Transverse colon (tissue), 4 donors: ENCODE results near the gene CARMIL1. TPM values are rescaled to one million over a fixed set of nuclear protein-coding genes. Genes with fewer than 3 reads are reported as not detected.
A peak's percentile ranks its signal among the peaks of the same experiment; 100 is the strongest.

Experiments used
- DNase-seq: peaks from one replicate; pipeline ENCODE4 v3.0.0-alpha.2; 2019
- H3K27ac ChIP-seq, 4 donors: fragments of 200-600 bp; sonication (generic); 2 replicates each; pipeline ENCODE4 v1.5.1; 2016 to 2018; ENCODE audit warnings: inconsistent platforms in 4 of 4
- H3K27me3 ChIP-seq: fragments of 200-600 bp; sonication (generic); 2 replicates; pipeline ENCODE4 v1.5.1; 2017; ENCODE audit warnings: inconsistent platforms
- H3K36me3 ChIP-seq, 4 donors: fragments of 200-600 bp; sonication (generic); 2 replicates each; pipeline ENCODE4 v1.5.1; 2017 to 2019; ENCODE audit warnings: inconsistent platforms in 4 of 4
- H3K4me1 ChIP-seq, 4 donors: fragments of 200-600 bp; sonication (generic); 2 replicates each; pipeline ENCODE4 v1.5.1; 2017 to 2020; ENCODE audit warnings: inconsistent platforms in 4 of 4
- H3K4me3 ChIP-seq, 4 donors: fragments of 200-600 bp; sonication (generic); 1 replicate in 1 of 4; 2 replicates in 3 of 4; pipeline versions ENCODE4 v1.5.1 to v1.6.1; 2017 to 2019; ENCODE audit warnings: inconsistent platforms in 4 of 4
- H3K9me3 ChIP-seq, 2 donors: fragments of 200-600 bp; sonication (generic); 2 replicates each; pipeline ENCODE4 v1.5.1; 2017 to 2019; ENCODE audit warnings: inconsistent platforms in 2 of 2
- EP300 ChIP-seq: sonication (generic); formaldehyde crosslinking; IDR thresholded peaks from one replicate; pipeline ENCODE4 v1.6.1; 2017; ENCODE audit warnings: antibody characterized with exemption, low read depth
- POLR2A ChIP-seq: fragments of 450-650 bp; IDR thresholded peaks from one replicate; pipeline ENCODE4 v1.6.1; 2016; ENCODE audit warnings: antibody characterized with exemption, mild to moderate bottlenecking, moderate library complexity
- POLR2AphosphoS5 ChIP-seq, 3 donors: sonication (generic); formaldehyde crosslinking; IDR thresholded peaks; one replicate each; pipeline ENCODE4 v1.6.1; 2016; ENCODE audit warnings: antibody characterized with exemption in 3 of 3
- WGBS, 2 donors: methylation state at CpG; one replicate each; pipeline ENCODE4 v1.1.5; 2018; ENCODE audit warnings: low coverage in 1 of 2; 5-methylcytosine and 5-hydroxymethylcytosine counted together
- in situ Hi-C, 4 donors: fragments of 200-750 bp; cut with MboI; loops; one replicate each; pipeline versions ENCODE4 v1.15.0 to v1.15.1; 2017; ENCODE audit warnings: low sequenced_read_pairs in 3 of 4, low pct_ligation_motif_present in 1 of 4, low pct_unique_long_range_greater_than_20kb in 1 of 4
- intact Hi-C: fragments of 100-400 bp; cut with DNase I; formaldehyde crosslinking; loops from one replicate; pipeline ENCODE4 v1.15.1; 2023; ENCODE audit warnings: low total_unique reads
- total RNA-seq, 4 donors: library from RNA; depleted of rRNA; stranded (reverse); fragments of >200 nt; gene quantifications; one replicate each; pipeline ENCODE4 v1.1.0, GENCODE V29; 2016
- TF ChIP-seq, protein P1 (sequence below), 5 experiments: fragments of 200-600 bp in 3 of 5; fragments of 450-650 bp in 2 of 5; sonication (generic) in 3 of 5; IDR thresholded peaks; 1 replicate in 2 of 5; 2 replicates in 3 of 5; pipeline ENCODE4 v1.5.1; 2016 to 2017; ENCODE audit warnings: antibody characterized with exemption in 5 of 5, inconsistent platforms in 3 of 5, mild to moderate bottlenecking in 2 of 5, moderate library complexity in 1 of 5

CARMIL1 gene
- total RNA-seq, 4 donors from 2014 or later, result 25.1 to 93.5 (median 61.0) TPM

DNA sequence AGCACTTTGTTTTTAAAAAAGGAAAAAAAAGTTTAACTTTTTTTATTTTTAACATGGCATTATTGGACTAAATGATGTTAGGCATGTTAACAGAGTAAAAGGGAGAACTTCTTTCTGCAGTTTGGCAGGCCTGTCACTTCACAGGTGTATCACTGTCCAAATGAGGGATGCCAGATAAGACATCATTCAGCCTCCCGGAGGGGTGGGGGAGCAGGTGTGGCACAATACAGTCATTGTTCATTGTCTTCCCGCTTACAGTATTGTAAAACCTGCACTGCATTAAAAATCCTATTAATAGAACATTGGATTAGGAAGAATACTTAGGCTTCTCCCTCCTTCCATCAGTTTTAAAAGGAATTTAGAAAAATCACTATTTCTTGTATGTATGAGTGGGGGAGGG lies 80.7 kb downstream of the CARMIL1 start:
- Histone ChIP-seq H3K4me3 (no peak overlapping the region), H3K36me3 (no peaks in the 10 kb centered on the region), H3K9me3 (no peaks in the 10 kb centered on the region), H3K27ac (peak overlapping the region in 2 of 4 donors; percentile 34 to 36), H3K27me3 (no peaks in the 10 kb centered on the region), H3K4me1 (peaks cover 6 to 34% (median 18%) of the 10 kb centered on the region in 4 donors)
- DNase-seq, result peak; percentile 36
- TF ChIP-seq POLR2AphosphoS5 (IDR thresholded peaks at IDR 0.05), result no peak
- no peak for TF ChIP-seq EP300
- no peak for TF ChIP-seq POLR2A
- TF ChIP-seq, protein P1, sequence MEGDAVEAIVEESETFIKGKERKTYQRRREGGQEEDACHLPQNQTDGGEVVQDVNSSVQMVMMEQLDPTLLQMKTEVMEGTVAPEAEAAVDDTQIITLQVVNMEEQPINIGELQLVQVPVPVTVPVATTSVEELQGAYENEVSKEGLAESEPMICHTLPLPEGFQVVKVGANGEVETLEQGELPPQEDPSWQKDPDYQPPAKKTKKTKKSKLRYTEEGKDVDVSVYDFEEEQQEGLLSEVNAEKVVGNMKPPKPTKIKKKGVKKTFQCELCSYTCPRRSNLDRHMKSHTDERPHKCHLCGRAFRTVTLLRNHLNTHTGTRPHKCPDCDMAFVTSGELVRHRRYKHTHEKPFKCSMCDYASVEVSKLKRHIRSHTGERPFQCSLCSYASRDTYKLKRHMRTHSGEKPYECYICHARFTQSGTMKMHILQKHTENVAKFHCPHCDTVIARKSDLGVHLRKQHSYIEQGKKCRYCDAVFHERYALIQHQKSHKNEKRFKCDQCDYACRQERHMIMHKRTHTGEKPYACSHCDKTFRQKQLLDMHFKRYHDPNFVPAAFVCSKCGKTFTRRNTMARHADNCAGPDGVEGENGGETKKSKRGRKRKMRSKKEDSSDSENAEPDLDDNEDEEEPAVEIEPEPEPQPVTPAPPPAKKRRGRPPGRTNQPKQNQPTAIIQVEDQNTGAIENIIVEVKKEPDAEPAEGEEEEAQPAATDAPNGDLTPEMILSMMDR (IDR thresholded peaks at IDR 0.05), result no peak
- in situ Hi-C loops (no loop called here), intact Hi-C loops (no loop called here)
- 52 to 61% methylated on average over 2 of the region's 2 CpGs for WGBS, 2 donors

DNA sequence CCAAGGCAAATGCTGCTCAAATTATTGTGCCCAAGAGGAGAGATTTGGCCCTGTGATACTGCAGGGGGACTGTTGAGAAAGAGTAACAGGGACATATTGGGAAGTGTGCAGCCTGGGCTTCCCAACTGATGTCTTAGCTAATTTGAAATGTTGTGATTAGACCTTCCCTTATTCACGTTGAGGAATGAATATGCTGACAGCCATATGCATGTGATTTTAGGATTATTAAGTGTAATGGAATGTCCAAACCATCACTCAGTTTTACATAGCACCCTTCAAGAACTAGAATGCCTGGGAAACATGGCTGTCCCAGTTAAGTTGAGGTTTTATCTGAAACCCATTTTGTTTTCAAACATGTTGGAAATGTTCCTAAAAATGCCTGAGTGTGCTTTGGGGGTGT lies 81.4 kb downstream of the CARMIL1 start:
- H3K9me3 ChIP-seq, result no peaks in the 10 kb centered on the region
- H3K27ac ChIP-seq, result no peak overlapping the region
- H3K4me1 ChIP-seq, result peaks cover 6 to 27% (median 16%) of the 10 kb centered on the region in 4 donors
- 56 to 80% methylated on average over 1 of the region's 1 CpG for WGBS, 2 donors
- H3K27me3 ChIP-seq, result no peaks in the 10 kb centered on the region
- intact Hi-C loops (no loop called here), in situ Hi-C loops (no loop called here)
- TF ChIP-seq, protein P1 (IDR thresholded peaks at IDR 0.05), result no peak
- TF ChIP-seq EP300, result no peak
- no peak for TF ChIP-seq POLR2AphosphoS5 (IDR thresholded peaks at IDR 0.05)
- TF ChIP-seq POLR2A, result no peak
- H3K36me3 ChIP-seq, result no peaks in the 10 kb centered on the region
- no peak for DNase-seq
- no peak overlapping the region for H3K4me3 ChIP-seq

DNA sequence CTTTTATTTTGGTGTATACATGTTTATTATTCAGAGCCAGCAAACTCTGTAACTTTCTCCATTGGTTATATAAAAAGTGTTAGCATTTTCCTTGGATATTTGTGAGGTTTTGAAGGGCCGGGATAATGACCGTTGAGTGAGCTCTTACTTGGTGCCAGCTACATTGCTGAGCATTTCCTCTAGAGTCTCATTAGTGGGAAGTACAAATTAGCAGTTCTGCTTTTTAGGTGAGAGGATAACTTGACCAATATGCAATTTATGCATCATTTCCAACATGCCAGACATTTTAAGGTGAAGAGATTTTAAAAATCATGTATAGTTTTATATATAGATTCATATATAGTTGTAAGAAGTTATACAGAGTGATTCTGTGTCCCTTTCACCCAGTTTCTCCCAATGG lies 84.3 kb downstream of the CARMIL1 start:
- no peak for TF ChIP-seq POLR2AphosphoS5 (IDR thresholded peaks at IDR 0.05)
- TF ChIP-seq, protein P1 (IDR thresholded peaks at IDR 0.05), result no peak
- TF ChIP-seq POLR2A, result no peak
- TF ChIP-seq EP300, result no peak
- in situ Hi-C loops, result no loop called here
- Histone ChIP-seq H3K27me3 (no peaks in the 10 kb centered on the region), H3K4me3 (no peak overlapping the region), H3K27ac (no peak overlapping the region), H3K9me3 (no peaks in the 10 kb centered on the region), H3K4me1 (peaks cover 6 to 30% (median 16%) of the 10 kb centered on the region in 4 donors), H3K36me3 (no peaks in the 10 kb centered on the region)
- 45% methylated on average over 2 of the region's 2 CpGs; no CpG with 5 or more reads in 1 of the 2 donors for WGBS, 2 donors
- DNase-seq, result no peak
- intact Hi-C loops, result no loop called here

DNA sequence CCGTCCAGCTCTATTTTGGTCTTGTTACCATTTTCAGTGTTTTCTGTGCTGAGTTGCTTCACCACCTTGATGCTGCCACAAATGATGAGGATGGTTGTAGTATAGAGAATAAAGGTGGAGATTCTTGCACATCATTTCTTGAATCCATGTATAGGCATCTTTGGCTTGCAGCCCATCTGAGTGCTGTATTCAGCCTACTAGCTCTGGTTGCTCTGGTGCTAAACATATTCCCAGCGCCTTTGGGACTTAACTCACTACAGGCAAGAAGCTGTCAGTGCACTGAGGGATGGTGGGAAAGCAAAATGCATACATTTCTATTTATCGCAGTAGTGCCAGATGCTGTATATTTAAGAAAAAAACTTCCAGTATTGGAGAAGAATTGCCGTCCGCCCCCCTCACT lies 86.0 kb downstream of the CARMIL1 start:
- H3K27ac ChIP-seq, result no peak overlapping the region
- H3K36me3 ChIP-seq, result no peaks in the 10 kb centered on the region
- no peaks in the 10 kb centered on the region for H3K27me3 ChIP-seq
- in situ Hi-C loops (no loop called here), intact Hi-C loops (no loop called here)
- peaks cover 10 to 33% (median 17%) of the 10 kb centered on the region in 4 donors for H3K4me1 ChIP-seq
- no peak for DNase-seq
- H3K9me3 ChIP-seq, result no peaks in the 10 kb centered on the region
- TF ChIP-seq POLR2AphosphoS5 (IDR thresholded peaks at IDR 0.05), result no peak
- TF ChIP-seq POLR2A, result no peak
- no peak for TF ChIP-seq EP300
- TF ChIP-seq, protein P1 (IDR thresholded peaks at IDR 0.05), result no peak
- WGBS, 2 donors, result 96 to 97% methylated on average over 5 of the region's 5 CpGs
- no peak overlapping the region for H3K4me3 ChIP-seq
